PFSK-1 (cell line): ENCODE data around the gene POLE.

Source experiments
- FOXP2 ChIP-seq: optimal IDR thresholded peaks from 2 replicates; pipeline ENCODE3; 2011; ENCODE audit warnings: borderline replicate concordance, control low read depth, inconsistent platforms; ENCODE audit not compliant: insufficient read depth; ENCODE audit errors: extremely low read length, extremely low read depth
- POLR2AphosphoS5 ChIP-seq: IDR thresholded peaks from 2 replicates; pipeline ENCODE4 v1.6.1; 2012; ENCODE audit warnings: low read depth, mild to moderate bottlenecking, control low read depth, low read length, moderate library complexity
- REST ChIP-seq, 2 experiments: IDR thresholded peaks; 2 replicates each; pipeline versions ENCODE4 v1.6.1 to v1.8.0; 2011 to 2012; ENCODE audit warnings: low read depth in 2 of 2, low read length in 2 of 2, control low read depth in 1 of 2, inconsistent platforms in 1 of 2, mild to moderate bottlenecking in 1 of 2, moderate library complexity in 1 of 2; ENCODE audit not compliant: insufficient read depth in 1 of 2
- SIN3A ChIP-seq: IDR thresholded peaks from 2 replicates; pipeline ENCODE4 v1.6.1; 2012; ENCODE audit warnings: mild to moderate bottlenecking, low read length, moderate library complexity, borderline replicate concordance; ENCODE audit not compliant: insufficient read depth
- TAF1 ChIP-seq: IDR thresholded peaks from 2 replicates; pipeline ENCODE4 v1.6.1; 2012; ENCODE audit warnings: low read length, control low read depth, borderline replicate concordance; ENCODE audit not compliant: insufficient read depth

- no peak for TF ChIP-seq TAF1
- no peak for TF ChIP-seq REST (IDR thresholded peaks at IDR 0.05; ENCODE audit: insufficient read depth in 1 of 2, low read depth in 2 of 2, low read length in 2 of 2)
- no peak for TF ChIP-seq SIN3A
- no peak for TF ChIP-seq POLR2AphosphoS5
- TF ChIP-seq FOXP2: no peak
Observed at GRCh38 chr12:132608231-132609171, 78.6 kb downstream of the POLE start.
